HG02678 (cell line): ENCODE measurements around the gene LCAT.
"Not testable (repeated sequence)": the region's sequence is repeated elsewhere in the genome, so short reads cannot be mapped to it uniquely, and the experiment has no call there.

Experiments
- ATAC-seq: cut with Tn5 transposase; IDR thresholded peaks from one replicate; pipeline ENCODE4 v1.9.1; 2021; ENCODE audit warnings: mild to moderate bottlenecking, moderate library complexity; ENCODE audit not compliant: unreplicated experiment

LCAT gene

GRCh38 chr16:67943619-67944504 lies at the start of gene LCAT:
LCAT (minus strand) TSS chr16:67944120; CDS start chr16:67944101, 19 bp downstream.
- no peak for ATAC-seq

- ATAC-seq, result peak; percentile 73
These were observed 49.5 kb upstream of the LCAT start for GRCh38 chr16:67993207-67994039.

- no peak for ATAC-seq
These were observed 48.8 kb upstream of the LCAT start for GRCh38 chr16:67992661-67993206.

- no peak for ATAC-seq
These were observed 46.1 kb upstream of the LCAT start for GRCh38 chr16:67990018-67990386.

GRCh38 chr16:67989322-67990017 lies 45.5 kb upstream of the LCAT start:
- no peak for ATAC-seq

GRCh38 chr16:67988675-67989074 lies 44.8 kb upstream of the LCAT start:
- no peak for ATAC-seq

- ATAC-seq, result no peak
These were observed 43.7 kb upstream of the LCAT start for GRCh38 chr16:67987460-67988160.

GRCh38 chr16:67986949-67987348 lies 43.0 kb upstream of the LCAT start:
- no peak for ATAC-seq

- ATAC-seq, result no peak
These were observed 38.2 kb upstream of the LCAT start for GRCh38 chr16:67982011-67982696.

- no peak for ATAC-seq
These were observed 36.2 kb upstream of the LCAT start, which contains the start of gene DPEP3 for GRCh38 chr16:67979955-67980678. DPEP3 (minus strand) TSS chr16:67980499; CDS start chr16:67980380, 119 bp downstream.

- no peak for ATAC-seq
These were observed 33.7 kb upstream of the LCAT start for GRCh38 chr16:67977469-67978227.

- no peak for ATAC-seq
These were observed 33.1 kb upstream of the LCAT start for GRCh38 chr16:67977005-67977404.

- no peak for ATAC-seq
These were observed 32.3 kb upstream of the LCAT start for GRCh38 chr16:67976205-67976604.

- no peak for ATAC-seq
These were observed 31.6 kb upstream of the LCAT start for GRCh38 chr16:67975321-67976105.

GRCh38 chr16:67972285-67972684 lies 28.4 kb upstream of the LCAT start:
- not testable (repeated sequence) for ATAC-seq

GRCh38 chr16:67971111-67971510 lies 27.2 kb upstream of the LCAT start:
- no peak for ATAC-seq

GRCh38 chr16:67969254-67970039 lies 25.5 kb upstream of the LCAT start:
- ATAC-seq, result no peak
